Measurements from ENCODE around the gene TRABD2B. TPM values are rescaled to one million over a fixed set of nuclear protein-coding genes. Genes with fewer than 3 reads are reported as not detected.

Gene TRABD2B
- total RNA-seq, 1 experiment from 2014 or later, result 10.3 TPM

GRCh38 chr1:47965816-47966215, 31.4 kb downstream of the TRABD2B start:
- CTCF ChIA-PET, result interaction anchor here (1.2 kb wide), 1 partner anchor 32 kb away, joined by 3 read pairs; no protein-coding TSS in a partner anchor
- H3K9me3 Mint-ChIP-seq, result peaks cover 9% of the 10 kb centered on the region
- H3K36me3 Mint-ChIP-seq, result peaks cover 13% of the 10 kb centered on the region
- peaks cover 49% of the 10 kb centered on the region for H3K4me1 Mint-ChIP-seq
- DNase-seq (ENCODE audit: low spot score) (no peak), ATAC-seq (no peak)
- POLR2A ChIA-PET, result no interaction called here
- H3K27me3 Mint-ChIP-seq (ENCODE audit: low read depth), result no peaks in the 10 kb centered on the region
- no peak overlapping the region for H3K4me3 Mint-ChIP-seq
- TF ChIP-seq ZNF219 (CRISPR knock-in tag; IDR thresholded peaks at IDR 0.05; ENCODE audit: borderline replicate concordance) (no peak), ZBTB43 (CRISPR knock-in tag; IDR thresholded peaks at IDR 0.05) (no peak), ZNF532 (CRISPR knock-in tag; IDR thresholded peaks at IDR 0.05; ENCODE audit: borderline replicate concordance) (no peak), AFF4 (CRISPR knock-in tag; IDR thresholded peaks at IDR 0.05; ENCODE audit: borderline replicate concordance) (no peak), RORB (CRISPR knock-in tag; IDR thresholded peaks at IDR 0.05) (no peak), E2F4 (CRISPR knock-in tag; IDR thresholded peaks at IDR 0.05; ENCODE audit: borderline replicate concordance, low read depth) (no peak), CTCF (IDR thresholded peaks at IDR 0.05) (no peak), ATF3 (CRISPR knock-in tag; conservative IDR thresholded peaks at IDR 0.05) (no peak), E2F5 (CRISPR knock-in tag; IDR thresholded peaks at IDR 0.05) (no peak), ZNF512 (CRISPR knock-in tag; IDR thresholded peaks at IDR 0.05; ENCODE audit: borderline replicate concordance) (no peak), ERG (CRISPR knock-in tag; IDR thresholded peaks at IDR 0.05) (no peak), RELA (CRISPR knock-in tag; IDR thresholded peaks at IDR 0.05; ENCODE audit: borderline replicate concordance) (no peak), ESRRA (CRISPR knock-in tag; IDR thresholded peaks at IDR 0.05; ENCODE audit: borderline replicate concordance) (no peak), TCF7 (CRISPR knock-in tag; IDR thresholded peaks at IDR 0.05; ENCODE audit: low read depth) (no peak), PREB (CRISPR knock-in tag; IDR thresholded peaks at IDR 0.05; ENCODE audit: borderline replicate concordance) (no peak), ZNF263 (CRISPR knock-in tag; IDR thresholded peaks at IDR 0.05; ENCODE audit: low read depth) (no peak)
- H3K27ac Mint-ChIP-seq, result no peak overlapping the region

All from WTC11 (cell line).